Measurements from ENCODE around the gene GPR6. TPM values are rescaled to one million over a fixed set of nuclear protein-coding genes. Genes with fewer than 3 reads are reported as not detected.

GPR6 gene
- total and polyA plus RNA-seq, 2 donors (not counting 1 experiment from before 2014, with no cell fraction given) = not detected

GRCh38 chr6:109961611-109962041 is 16.5 kb upstream of the GPR6 start:
- H3K27ac Mint-ChIP-seq = no peak overlapping the region
- WGBS (ENCODE audit: insufficient coverage) = 6% methylated on average over 5 of the region's 5 CpGs
- Histone ChIP-seq H3K4me3 (ENCODE audit: control extremely low read depth in 1 of 5, extremely low read depth in 1 of 5, insufficient read depth in 1 of 5, low read depth in 2 of 5, low read length in 4 of 5) (no peak overlapping the region), H3K4me2 (replicated peaks; ENCODE audit: low read depth, low read length, poor library complexity, severe bottlenecking) (no peak overlapping the region), H3K36me3 (replicated peaks in 1 of 2; ENCODE audit: control extremely low read depth in 1 of 2, control insufficient read depth in 1 of 2, extremely low read depth in 1 of 2, insufficient read depth in 2 of 2, low read length in 1 of 2) (no peaks in the 10 kb centered on the region), H3K9ac (ENCODE audit: low read length) (no peak overlapping the region), H3K27me3 (replicated peaks in 1 of 4; ENCODE audit: control extremely low read depth in 1 of 4, control insufficient read depth in 3 of 4, insufficient read depth in 4 of 4, low read length in 3 of 4) (no peaks in the 10 kb centered on the region), H3K4me1 (ENCODE audit: control insufficient read depth in 2 of 2, insufficient read depth in 2 of 2, low read length in 2 of 2) (no peaks in the 10 kb centered on the region), H2AFZ (ENCODE audit: insufficient read depth, low read depth, low read length, poor library complexity, severe bottlenecking) (peak overlapping the region; percentile 9), H3K79me2 (ENCODE audit: control insufficient read depth, insufficient read depth, low read length) (no peaks in the 10 kb centered on the region), H3K27ac (ENCODE audit: low read length in 2 of 2) (no peak overlapping the region), H3K9me3 (ENCODE audit: control extremely low read depth in 1 of 3, control insufficient read depth in 2 of 3, insufficient read depth in 1 of 3, low read length in 2 of 3) (peaks cover 0 to 13% (median 0%) of the 10 kb centered on the region in 3 donors), H4K20me1 (ENCODE audit: control insufficient read depth, insufficient read depth, low read length, poor library complexity, severe bottlenecking) (no peaks in the 10 kb centered on the region)
- ChIA-PET POLR2A (no interaction called here), CTCF (no interaction called here)
- intact Hi-C loops (cut with micrococcal nuclease) = no loop called here
- no peak overlapping the region for H3K4me3 Mint-ChIP-seq
- TF ChIP-seq CTCF (IDR thresholded peaks at IDR 0.05) = no peak
- TF ChIP-seq EZH2 (IDR thresholded peaks at IDR 0.05; ENCODE audit: borderline replicate concordance, insufficient read depth, low read depth, low read length, poor library complexity, severe bottlenecking) = no peak
- peaks cover 6% of the 10 kb centered on the region for H3K9me3 Mint-ChIP-seq (ENCODE audit: insufficient read depth)
- no peak for DNase-seq
- no peak for ATAC-seq (ENCODE audit: low read depth)
- no peaks in the 10 kb centered on the region for H3K4me1 Mint-ChIP-seq
- peaks cover 12% of the 10 kb centered on the region for H3K27me3 Mint-ChIP-seq

GRCh38 chr6:109962271-109962670 is 15.8 kb upstream of the GPR6 start:
- H3K4me2 ChIP-seq (replicated peaks; ENCODE audit: low read depth, low read length, poor library complexity, severe bottlenecking) = no peak overlapping the region
- Mint-ChIP-seq H3K9me3 (ENCODE audit: insufficient read depth) (peaks cover 6% of the 10 kb centered on the region), H3K27ac (no peak overlapping the region), H3K4me1 (no peaks in the 10 kb centered on the region), H3K27me3 (peaks cover 9% of the 10 kb centered on the region), H3K4me3 (no peak overlapping the region)
- ATAC-seq (ENCODE audit: low read depth) (no peak), DNase-seq (no peak)
- H3K79me2 ChIP-seq (ENCODE audit: control insufficient read depth, insufficient read depth, low read length) = no peaks in the 10 kb centered on the region
- no peaks in the 10 kb centered on the region for H3K27me3 ChIP-seq (replicated peaks in 1 of 4; ENCODE audit: control extremely low read depth in 1 of 4, control insufficient read depth in 3 of 4, insufficient read depth in 4 of 4, low read length in 3 of 4)
- ChIA-PET POLR2A (no interaction called here), CTCF (no interaction called here)
- H4K20me1 ChIP-seq (ENCODE audit: control insufficient read depth, insufficient read depth, low read length, poor library complexity, severe bottlenecking) = no peaks in the 10 kb centered on the region
- H3K9me3 ChIP-seq (ENCODE audit: control extremely low read depth in 1 of 3, control insufficient read depth in 2 of 3, insufficient read depth in 1 of 3, low read length in 2 of 3) = peaks cover 0 to 13% (median 0%) of the 10 kb centered on the region in 3 donors
- intact Hi-C loops (cut with micrococcal nuclease) = no loop called here
- H2AFZ ChIP-seq (ENCODE audit: insufficient read depth, low read depth, low read length, poor library complexity, severe bottlenecking) = no peak overlapping the region
- no peak overlapping the region for H3K27ac ChIP-seq (ENCODE audit: low read length in 2 of 2)
- H3K9ac ChIP-seq (ENCODE audit: low read length) = no peak overlapping the region
- no peaks in the 10 kb centered on the region for H3K36me3 ChIP-seq (replicated peaks in 1 of 2; ENCODE audit: control extremely low read depth in 1 of 2, control insufficient read depth in 1 of 2, extremely low read depth in 1 of 2, insufficient read depth in 2 of 2, low read length in 1 of 2)
- H3K4me3 ChIP-seq (ENCODE audit: control extremely low read depth in 1 of 5, extremely low read depth in 1 of 5, insufficient read depth in 1 of 5, low read depth in 2 of 5, low read length in 4 of 5) = no peak overlapping the region
- H3K4me1 ChIP-seq (ENCODE audit: control insufficient read depth in 2 of 2, insufficient read depth in 2 of 2, low read length in 2 of 2) = no peaks in the 10 kb centered on the region
- TF ChIP-seq CTCF (IDR thresholded peaks at IDR 0.05) = no peak
- no peak for TF ChIP-seq EZH2 (IDR thresholded peaks at IDR 0.05; ENCODE audit: borderline replicate concordance, insufficient read depth, low read depth, low read length, poor library complexity, severe bottlenecking)
- 92% methylated on average over 5 of the region's 5 CpGs for WGBS (ENCODE audit: insufficient coverage)
